ENCODE measurements around the gene PDGFRB. TPM values are rescaled to one million over a fixed set of nuclear protein-coding genes. Genes with fewer than 3 reads are reported as not detected.
A peak's percentile ranks its signal among the peaks of the same experiment; 100 is the strongest.

Gene PDGFRB
- total and polyA plus RNA-seq, 9 of the 15 experiments (the other 6 are each of a cell fraction or from before 2014, with no cell fraction given) = 0.01 to 1.5 (median 0.09) TPM; not detected in 3

GRCh38 chr5:150133581-150134197 lies 22.0 kb downstream of the PDGFRB start (continued):
- 0 out of 2 replicates have a peak, but pooled peaks have one; percentile 21 for TF ChIP-seq CTBP1 (IDR thresholded peaks at IDR 0.05; ENCODE audit: borderline replicate concordance)

GRCh38 chr5:150132740-150133139 lies 22.9 kb downstream of the PDGFRB start:
- peaks cover 8 to 14% of the 10 kb centered on the region in 2 experiments; a peak in 4 of 5 replicates for H3K4me1 ChIP-seq (replicated peaks in 1 of 2; ENCODE audit: control insufficient read depth in 2 of 2, insufficient read depth in 2 of 2, low read length in 2 of 2)
- H3K9me1 ChIP-seq (ENCODE audit: control insufficient read depth, insufficient read depth, low read length) = no peaks in the 10 kb centered on the region
- ChIA-PET POLR2A (no interaction called here), CTCF (ENCODE audit: low intra/inter-chr PET ratio) (no interaction called here)
- H3K9ac ChIP-seq (ENCODE audit: insufficient read depth in 1 of 2, low read depth in 2 of 2, low read length in 2 of 2) = no peak overlapping the region
- no peaks in the 10 kb centered on the region for H3K79me2 ChIP-seq (ENCODE audit: control insufficient read depth, insufficient read depth, low read length)
- DNase-seq (ENCODE audit: extremely low read depth in 1 of 4, low spot score in 3 of 4) = no peak
- peaks cover 3% of the 10 kb centered on the region; the same call in 1 of the 2 replicates for H4K20me1 ChIP-seq (replicated peaks; ENCODE audit: control insufficient read depth, insufficient read depth, low read length)
- intact Hi-C loops (cut with micrococcal nuclease) = no loop called here
- H2AFZ ChIP-seq (ENCODE audit: low read depth, low read length) = no peak overlapping the region
- no peak overlapping the region for H3K27ac ChIP-seq (ENCODE audit: extremely low read depth, low read depth, low read length)
- in situ Hi-C loops (cut with MboI) = no loop called here
- 56% methylated on average over 21 of the region's 22 CpGs for WGBS (ENCODE audit: insufficient coverage, low coverage, missing lambda C conversion rate)
- peaks cover 11 to 44% of the 10 kb centered on the region in 2 experiments; a peak in 4 of 5 replicates for H3K27me3 ChIP-seq (ENCODE audit: control insufficient read depth in 2 of 2, insufficient read depth in 2 of 2, low read length in 2 of 2)
- no peak overlapping the region for H3K4me2 ChIP-seq (ENCODE audit: insufficient read depth, low read length)
- H3K4me3 ChIP-seq = no peak overlapping the region
- BruUV-seq (replicated peaks) = no TSS peak
- no peaks in the 10 kb centered on the region for H3K36me3 ChIP-seq (ENCODE audit: control insufficient read depth, insufficient read depth, low read length)
- no peak for FAIRE-seq
- no peaks in the 10 kb centered on the region for H3K9me3 ChIP-seq (replicated peaks; ENCODE audit: control insufficient read depth, insufficient read depth, low read depth, low read length)
- ATAC-seq = no peak
- TF ChIP-seq MBD2 (IDR thresholded peaks at IDR 0.05; ENCODE audit: borderline replicate concordance, low read depth) (no peak), CTCF (IDR thresholded peaks at IDR 0.05 in 2 of 3, conservative IDR thresholded peaks at IDR 0.05 in 1 of 3; ENCODE audit: insufficient read depth in 2 of 3, low read depth in 1 of 3, low read length in 3 of 3) (no peak), MLLT1 (IDR thresholded peaks at IDR 0.05) (no peak), YY1 (IDR thresholded peaks at IDR 0.05; ENCODE audit: borderline replicate concordance in 1 of 3, control insufficient read depth in 1 of 3, extremely low read depth in 1 of 3, insufficient read depth in 3 of 3, insufficient read length in 1 of 3, insufficient replicate concordance in 2 of 3, low read depth in 1 of 3, low read length in 2 of 3) (no peak), ARID1B (IDR thresholded peaks at IDR 0.05) (no peak), RNF219 (CRISPR knock-in tag; IDR thresholded peaks at IDR 0.05) (no peak), SFPQ (IDR thresholded peaks at IDR 0.05; ENCODE audit: low read depth, low read length) (no peak), RBM15 (IDR thresholded peaks at IDR 0.05; ENCODE audit: insufficient read depth, low read length) (no peak)
